22Rv1 (cell line): ENCODE measurements around the gene TRMT112.

Experiments
- H3K27ac ChIP-seq: fragments of 450-650 bp; 2 replicates; pipeline ENCODE4 v1.5.1; 2017
- CTCF ChIP-seq: fragments of 450-650 bp; IDR thresholded peaks from 2 replicates; pipeline ENCODE4 v1.5.1; 2017; ENCODE audit warnings: mild to moderate bottlenecking
- ZFX ChIP-seq: fragments of 450-650 bp; IDR thresholded peaks from 2 replicates; pipeline ENCODE4 v1.6.1; 2017; ENCODE audit warnings: antibody characterized with exemption, borderline replicate concordance

Gene TRMT112

GRCh38 chr11:64318766-64319761 lies 1.7 kb upstream of the TRMT112 start:
- no peak for TF ChIP-seq ZFX
- TF ChIP-seq CTCF, result no peak
- peak overlapping the region; percentile 98 for H3K27ac ChIP-seq

DNA sequence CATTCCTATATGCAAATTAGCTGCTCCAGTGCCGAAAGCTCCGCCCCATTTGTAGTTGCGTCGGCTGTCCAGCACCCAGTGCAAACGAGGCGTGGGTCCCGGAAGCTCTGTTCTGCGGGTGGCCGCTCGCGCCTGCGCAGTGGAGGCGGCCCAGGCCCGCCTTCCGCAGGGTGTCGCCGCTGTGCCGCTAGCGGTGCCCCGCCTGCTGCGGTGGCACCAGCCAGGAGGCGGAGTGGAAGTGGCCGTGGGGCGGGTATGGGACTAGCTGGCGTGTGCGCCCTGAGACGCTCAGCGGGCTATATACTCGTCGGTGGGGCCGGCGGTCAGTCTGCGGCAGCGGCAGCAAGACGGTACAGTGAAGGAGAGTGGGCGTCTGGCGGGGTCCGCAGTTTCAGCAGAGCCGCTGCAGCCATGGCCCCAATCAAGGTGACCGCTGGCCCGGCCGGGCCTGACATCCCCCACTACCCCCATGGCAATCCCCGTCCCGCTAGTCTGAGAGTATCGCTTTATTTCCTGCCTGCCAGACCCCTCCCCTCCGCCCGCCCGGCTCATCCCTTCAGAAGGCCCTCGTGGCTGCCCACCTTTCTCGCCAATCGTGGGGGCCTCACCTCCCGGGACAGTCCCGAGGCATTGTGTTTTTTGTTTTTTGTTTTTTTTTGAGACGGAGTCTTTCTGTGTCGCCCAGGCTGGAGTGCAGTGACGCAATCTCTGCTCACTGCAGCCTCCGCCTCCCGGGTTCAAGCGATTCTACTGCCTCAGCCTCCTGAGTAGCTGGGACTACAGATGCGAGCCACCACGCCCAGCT lies 804 bp upstream of the TRMT112 start, which contains the start of gene PRDX5:
TSS of gene PRDX5 (plus strand) at position 161 of the 805 bp plus-strand sequence. CDS start at position 256, 95 bp downstream.
- H3K27ac ChIP-seq, result peak within 1 kb of the TSS; percentile 98
- TF ChIP-seq CTCF (peak; percentile 50), ZFX (no peak)

DNA sequence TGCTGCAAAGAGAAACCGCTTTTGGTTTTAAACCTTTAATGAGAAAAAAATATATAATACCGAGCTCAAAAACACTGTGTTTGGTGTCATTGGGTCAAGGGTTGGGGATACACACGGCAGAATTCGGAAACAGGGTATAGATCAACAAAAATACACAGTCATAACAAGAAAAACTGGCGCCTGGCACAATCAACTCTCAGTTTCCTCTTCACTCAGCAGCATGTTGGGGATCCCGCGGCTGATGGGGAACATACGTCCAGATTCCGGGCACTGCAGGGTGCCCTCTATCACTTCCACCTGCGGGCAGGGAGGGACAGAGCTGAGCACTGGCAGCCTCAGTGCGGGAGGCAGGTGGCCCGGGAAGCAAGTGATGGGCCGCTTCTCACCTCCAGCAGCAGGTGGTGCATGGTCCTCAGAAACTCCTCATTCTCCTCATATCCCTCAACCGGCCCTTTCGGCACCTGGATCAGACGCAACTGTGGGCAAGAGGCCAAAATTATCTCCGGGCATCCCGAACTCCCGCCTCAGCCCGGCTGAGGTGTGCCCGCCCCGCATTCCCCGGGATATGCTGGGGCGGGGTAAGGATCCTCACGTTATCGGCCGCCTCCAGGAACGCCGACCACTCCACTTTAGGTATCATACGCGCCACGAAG lies 561 bp downstream of the TRMT112 start:
- TF ChIP-seq CTCF (peak; percentile 27), ZFX (no peak)
- peak overlapping the region; percentile 98 for H3K27ac ChIP-seq

DNA sequence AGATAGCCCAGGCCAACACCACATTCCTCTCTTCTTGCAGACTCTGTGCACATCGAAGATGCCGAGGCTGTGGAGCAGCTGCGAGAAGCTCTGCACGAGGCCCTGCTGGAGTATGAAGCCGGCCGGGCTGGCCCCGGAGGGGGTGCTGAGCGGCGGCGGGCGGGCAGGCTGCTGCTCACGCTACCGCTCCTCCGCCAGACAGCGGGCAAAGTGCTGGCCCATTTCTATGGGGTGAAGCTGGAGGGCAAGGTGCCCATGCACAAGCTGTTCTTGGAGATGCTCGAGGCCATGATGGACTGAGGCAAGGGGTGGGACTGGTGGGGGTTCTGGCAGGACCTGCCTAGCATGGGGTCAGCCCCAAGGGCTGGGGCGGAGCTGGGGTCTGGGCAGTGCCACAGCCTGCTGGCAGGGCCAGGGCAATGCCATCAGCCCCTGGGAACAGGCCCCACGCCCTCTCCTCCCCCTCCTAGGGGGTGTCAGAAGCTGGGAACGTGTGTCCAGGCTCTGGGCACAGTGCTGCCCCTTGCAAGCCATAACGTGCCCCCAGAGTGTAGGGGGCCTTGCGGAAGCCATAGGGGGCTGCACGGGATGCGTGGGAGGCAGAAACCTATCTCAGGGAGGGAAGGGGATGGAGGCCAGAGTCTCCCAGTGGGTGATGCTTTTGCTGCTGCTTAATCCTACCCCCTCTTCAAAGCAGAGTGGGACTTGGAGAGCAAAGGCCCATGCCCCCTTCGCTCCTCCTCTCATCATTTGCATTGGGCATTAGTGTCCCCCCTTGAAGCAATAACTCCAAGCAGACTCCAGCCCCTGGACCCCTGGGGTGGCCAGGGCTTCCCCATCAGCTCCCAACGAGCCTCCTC lies 1.5 kb downstream of the TRMT112 start:
- peak overlapping the region; percentile 98 for H3K27ac ChIP-seq

- TF ChIP-seq CTCF, result peak; percentile 17; the same call in 1 of the 2 replicates
- TF ChIP-seq ZFX, result no peak
- peak overlapping the region; percentile 98 for H3K27ac ChIP-seq
Observed at GRCh38 chr11:64314805-64315561, 2.4 kb downstream of the TRMT112 start.

- H3K27ac ChIP-seq, result peak overlapping the region; percentile 98; the same call in 1 of the 2 replicates
- TF ChIP-seq CTCF (no peak), ZFX (no peak)
Observed at GRCh38 chr11:64314146-64314804, 3.1 kb downstream of the TRMT112 start.
